A673 (cell line): ENCODE data around the gene NT5M.

Experiments used
- CTCF ChIP-seq: fragments of 300-800, 200-600 bp; sonication (generic); conservative IDR thresholded peaks from 2 replicates; pipeline ENCODE4 v1.5.1; 2017; ENCODE audit warnings: low read depth, mild to moderate bottlenecking, antibody characterized with exemption, low read length, moderate library complexity, mixed read lengths
- EZH2 ChIP-seq: fragments of 200-600 bp; sonication (generic); IDR thresholded peaks from 2 replicates; pipeline ENCODE4 v1.6.1; 2017; ENCODE audit warnings: borderline replicate concordance, low read depth, mild to moderate bottlenecking, mixed read lengths, antibody characterized with exemption, low read length; ENCODE audit not compliant: poor library complexity, severe bottlenecking

- TF ChIP-seq CTCF (no peak), EZH2 (no peak)
Observed at GRCh38 chr17:17382065-17382459, 78.9 kb downstream of the NT5M start.
